ENCODE results near the gene AFDN.

- TF ChIP-seq CTCF (IDR thresholded peaks at IDR 0.05) (no peak), EP300 (IDR thresholded peaks at IDR 0.05) (no peak)
These were observed 29.0 kb upstream of the AFDN start for GRCh38 chr6:167797476-167798265.

All from upper lobe of left lung (tissue), 4 donors.